HEK293 (cell line): ENCODE results near the gene KCNS1.

Experiments
- CTCF ChIA-PET: fragments of 350-600 bp; formaldehyde crosslinking; extraction: SDS; loops from one replicate; lab custom pipeline; 2021; ENCODE audit warnings: antibody characterized with exemption; lab: Yijun Ruan, JAX
- POLR2A ChIA-PET: fragments of 300-600 bp; formaldehyde crosslinking; extraction: SDS; loops from one replicate; lab custom pipeline; 2020; ENCODE audit warnings: antibody characterized with exemption, inconsistent platforms; lab: Yijun Ruan, JAX
- H3K27ac ChIP-seq: fragments of 200-500 bp; sonication (Bioruptor generic); 2 replicates; pipeline ENCODE4 v1.5.1; 2014; ENCODE audit warnings: low read depth, low read length, control low read depth, inconsistent platforms; ENCODE audit errors: extremely low read depth
- H3K36me3 ChIP-seq, 2 experiments: fragments of 200-500 bp in 1 of 2; sonication (Bioruptor generic) in 1 of 2; 1 replicate in 1 of 2; 2 replicates in 1 of 2; pipeline ENCODE4 v1.5.1; 2014 to 2017; ENCODE audit warnings: inconsistent platforms in 2 of 2, low read length in 2 of 2; ENCODE audit not compliant: control insufficient read depth in 2 of 2, insufficient read depth in 1 of 2
- H3K4me1 ChIP-seq: fragments of 200-500 bp; sonication (Bioruptor generic); 2 replicates; pipeline ENCODE4 v1.5.1; 2014; ENCODE audit warnings: mild to moderate bottlenecking, low read length, inconsistent platforms; ENCODE audit not compliant: control insufficient read depth, insufficient read depth
- H3K4me3 ChIP-seq: 2 replicates; pipeline ENCODE4 v1.5.1; 2011; ENCODE audit warnings: low read depth, mild to moderate bottlenecking, control low read depth, low read length, moderate library complexity
- H3K9me3 ChIP-seq: fragments of 200-500 bp; sonication (Bioruptor generic); 2 replicates; pipeline ENCODE4 v1.5.1; 2014; ENCODE audit warnings: low read depth, low read length, inconsistent platforms; ENCODE audit not compliant: control insufficient read depth, insufficient read depth
- EGR2 ChIP-seq: fragments of 450-650 bp; formaldehyde crosslinking; IDR thresholded peaks from 2 replicates; pipeline ENCODE4 v1.5.1; 2016; ENCODE audit warnings: low read depth, missing biosample characterization, missing genetic modification characterization
- IKZF3 ChIP-seq: fragments of 450-650 bp; IDR thresholded peaks from 2 replicates; pipeline ENCODE4 v1.5.0; 2018; ENCODE audit warnings: missing biosample characterization, mild to moderate bottlenecking, missing genetic modification characterization, moderate library complexity
- KLF1 ChIP-seq: fragments of 450-650 bp; formaldehyde crosslinking; IDR thresholded peaks from 2 replicates; pipeline ENCODE4 v1.5.1; 2016; ENCODE audit warnings: missing biosample characterization, missing genetic modification characterization
- SCRT2 ChIP-seq: fragments of 450-650 bp; formaldehyde crosslinking; IDR thresholded peaks from 2 replicates; pipeline ENCODE4 v1.5.1; 2016; ENCODE audit warnings: missing biosample characterization, missing genetic modification characterization
- ZBTB8A ChIP-seq: fragments of 450-650 bp; formaldehyde crosslinking; IDR thresholded peaks from 2 replicates; pipeline ENCODE4 v1.5.1; 2016; ENCODE audit warnings: missing biosample characterization, missing genetic modification characterization
- ZFP3 ChIP-seq: fragments of 450-650 bp; formaldehyde crosslinking; IDR thresholded peaks from 2 replicates; pipeline ENCODE4 v1.5.1; 2016; ENCODE audit warnings: low read depth, missing biosample characterization, missing genetic modification characterization
- ZFP41 ChIP-seq: fragments of 450-650 bp; formaldehyde crosslinking; IDR thresholded peaks from 2 replicates; pipeline ENCODE4 v1.5.1; 2016; ENCODE audit warnings: missing biosample characterization, missing genetic modification characterization, borderline replicate concordance
- ZNF146 ChIP-seq: fragments of 450-650 bp; formaldehyde crosslinking; IDR thresholded peaks from 2 replicates; pipeline ENCODE4 v1.5.1; 2016; ENCODE audit warnings: missing biosample characterization, missing genetic modification characterization
- ZNF214 ChIP-seq: fragments of 450-650 bp; formaldehyde crosslinking; IDR thresholded peaks from 2 replicates; pipeline ENCODE4 v1.5.1; 2017; ENCODE audit warnings: missing biosample characterization, mild to moderate bottlenecking, missing genetic modification characterization, borderline replicate concordance
- ZNF292 ChIP-seq: fragments of 450-650 bp; formaldehyde crosslinking; IDR thresholded peaks from 2 replicates; pipeline ENCODE4 v1.5.1; 2016; ENCODE audit warnings: low read depth, missing biosample characterization, missing genetic modification characterization, borderline replicate concordance
- ZNF324 ChIP-seq: fragments of 450-650 bp; formaldehyde crosslinking; IDR thresholded peaks from 2 replicates; pipeline ENCODE4 v1.5.1; 2016; ENCODE audit warnings: missing biosample characterization, missing genetic modification characterization
- ZNF350 ChIP-seq: fragments of 450-650 bp; formaldehyde crosslinking; IDR thresholded peaks from 2 replicates; pipeline ENCODE4 v1.5.0; 2017; ENCODE audit warnings: missing biosample characterization, mild to moderate bottlenecking, missing genetic modification characterization
- ZNF366 ChIP-seq: fragments of 450-650 bp; formaldehyde crosslinking; conservative IDR thresholded peaks from 2 replicates; pipeline ENCODE4 v1.5.1; 2016; ENCODE audit warnings: missing biosample characterization, missing genetic modification characterization
- ZNF391 ChIP-seq: fragments of 450-650 bp; formaldehyde crosslinking; IDR thresholded peaks from 2 replicates; pipeline ENCODE4 v1.5.1; 2016; ENCODE audit warnings: low read depth, missing biosample characterization, missing genetic modification characterization, borderline replicate concordance
- ZNF404 ChIP-seq: fragments of 450-650 bp; formaldehyde crosslinking; IDR thresholded peaks from 2 replicates; pipeline ENCODE4 v1.5.1; 2017; ENCODE audit warnings: missing biosample characterization, missing genetic modification characterization
- ZNF48 ChIP-seq: fragments of 450-650 bp; formaldehyde crosslinking; IDR thresholded peaks from 2 replicates; pipeline ENCODE4 v1.5.1; 2016; ENCODE audit warnings: missing biosample characterization, missing genetic modification characterization
- ZNF529 ChIP-seq: fragments of 450-650 bp; formaldehyde crosslinking; IDR thresholded peaks from 2 replicates; pipeline ENCODE4 v1.5.1; 2017; ENCODE audit warnings: missing genetic modification characterization, missing biosample characterization; ENCODE audit not compliant: insufficient replicate concordance
- ZNF544 ChIP-seq: fragments of 450-650 bp; formaldehyde crosslinking; IDR thresholded peaks from 2 replicates; pipeline ENCODE4 v1.5.0; 2017; ENCODE audit warnings: missing biosample characterization, missing genetic modification characterization
- ZNF549 ChIP-seq: fragments of 450-650 bp; IDR thresholded peaks from 2 replicates; pipeline ENCODE4 v1.5.1; 2018; ENCODE audit warnings: missing biosample characterization, missing genetic modification characterization, mild to moderate bottlenecking, inconsistent platforms, moderate library complexity
- ZNF626 ChIP-seq: fragments of 450-650 bp; sonication (Bioruptor Pico); formaldehyde crosslinking; IDR thresholded peaks from 2 replicates; pipeline ENCODE4 v1.5.1; 2018; ENCODE audit warnings: missing biosample characterization, missing genetic modification characterization, inconsistent platforms
- ZNF654 ChIP-seq: fragments of 450-650 bp; formaldehyde crosslinking; IDR thresholded peaks from 2 replicates; pipeline ENCODE4 v1.5.1; 2016; ENCODE audit warnings: low read depth, missing biosample characterization, missing genetic modification characterization
- ZNF792 ChIP-seq: fragments of 450-650 bp; formaldehyde crosslinking; IDR thresholded peaks from 2 replicates; pipeline ENCODE4 v1.5.1; 2016; ENCODE audit warnings: missing biosample characterization, missing genetic modification characterization
- ZNF837 ChIP-seq: fragments of 450-650 bp; formaldehyde crosslinking; IDR thresholded peaks from 2 replicates; pipeline ENCODE4 v1.5.1; 2016; ENCODE audit warnings: missing biosample characterization, missing genetic modification characterization
- TF ChIP-seq, protein P1 (sequence below): fragments of 450-650 bp; formaldehyde crosslinking; IDR thresholded peaks from 2 replicates; pipeline ENCODE4 v1.5.1; 2016; ENCODE audit warnings: missing biosample characterization, missing genetic modification characterization
- TF ChIP-seq, protein P2 (sequence below): fragments of 450-650 bp; formaldehyde crosslinking; conservative IDR thresholded peaks from 2 replicates; pipeline ENCODE4 v1.5.1; 2016; ENCODE audit warnings: low read depth, missing biosample characterization, missing genetic modification characterization
- TF ChIP-seq, protein P3 (sequence below): fragments of 450-650 bp; formaldehyde crosslinking; IDR thresholded peaks from 2 replicates; pipeline ENCODE4 v1.5.1; 2016; ENCODE audit warnings: missing biosample characterization, missing genetic modification characterization

Gene KCNS1

DNA sequence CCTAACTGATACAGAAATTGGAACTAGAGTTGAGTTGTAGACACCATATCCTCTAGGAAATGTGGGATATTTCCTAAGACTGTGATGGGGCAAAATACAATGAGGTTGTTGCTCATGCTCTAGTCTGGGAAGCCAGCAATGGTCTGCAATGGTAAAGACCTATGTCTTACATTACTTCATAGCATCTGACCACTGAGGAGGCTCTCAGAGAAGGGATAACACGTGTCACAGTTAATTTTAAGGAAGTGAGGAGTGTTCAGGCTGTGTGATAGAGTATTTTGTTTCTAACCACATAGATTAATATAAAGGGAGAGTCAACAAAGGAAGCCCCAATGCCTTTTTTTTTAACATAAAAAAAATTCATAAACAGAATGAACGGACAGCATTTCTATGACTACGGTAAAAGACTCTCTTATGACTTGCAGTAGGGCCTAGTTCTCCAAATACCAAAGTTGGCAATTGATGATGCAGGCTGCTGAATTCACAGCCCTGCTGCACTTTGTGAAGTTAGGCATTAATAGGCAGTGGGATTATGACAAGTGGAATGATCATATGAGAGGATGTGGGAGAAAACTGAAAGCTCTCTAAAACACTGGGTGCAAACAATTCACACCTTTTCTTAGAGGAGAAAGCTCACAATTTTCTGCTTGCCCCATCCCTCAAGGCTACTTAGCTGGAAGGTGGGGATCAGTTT lies 13.7 kb downstream of the KCNS1 start:
- peaks cover 0 to 12% of the 10 kb centered on the region in 2 experiments; a peak in 1 of 3 replicates for H3K36me3 ChIP-seq
- CTCF ChIA-PET = interaction anchor here (1.0 to 1.2 kb wide), 3 partner anchors 9 to 76 kb away, joined by 4 to 8 read pairs (median 4); no protein-coding TSS in a partner anchor

DNA sequence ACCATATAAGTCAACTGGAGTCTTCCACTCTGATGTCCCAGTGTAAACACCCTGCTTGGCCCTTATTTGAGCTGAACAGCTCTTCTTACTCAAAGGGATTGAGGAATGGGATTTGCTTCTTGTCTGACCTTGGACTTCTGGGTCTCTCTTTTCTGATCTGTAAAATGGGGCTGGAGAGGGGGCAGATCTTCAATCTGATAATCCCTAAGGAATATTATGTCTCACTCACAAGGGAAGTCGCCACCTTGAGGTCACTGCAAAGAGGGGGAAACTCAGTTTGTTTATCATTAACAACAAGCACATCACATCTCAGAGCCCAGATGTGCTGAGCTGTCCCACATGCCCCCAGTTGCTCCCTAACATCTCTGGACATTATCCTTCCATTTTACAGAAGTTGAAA lies 15.1 kb downstream of the KCNS1 start:
- ChIA-PET POLR2A (no interaction called here), CTCF (interaction anchor here (1.0 to 1.2 kb wide), 3 partner anchors 10 to 75 kb away, joined by 4 to 8 read pairs (median 4); no protein-coding TSS in a partner anchor)
- Histone ChIP-seq H3K9me3 (no peaks in the 10 kb centered on the region), H3K27ac (no peak overlapping the region), H3K4me3 (no peak overlapping the region), H3K4me1 (no peaks in the 10 kb centered on the region), H3K36me3 (peaks cover 0 to 22% of the 10 kb centered on the region in 2 experiments; a peak in 1 of 3 replicates)
- TF ChIP-seq SCRT2 = no peak
- no peak for TF ChIP-seq ZNF837 (tag by site-specific recombination)
- TF ChIP-seq ZFP3 (tag by site-specific recombination) = no peak
- no peak for TF ChIP-seq ZNF146 (tag by site-specific recombination)
- TF ChIP-seq ZNF324 (tag by site-specific recombination) = no peak
- TF ChIP-seq ZNF529 (tag by site-specific recombination) = no peak
- TF ChIP-seq ZNF391 = no peak
- TF ChIP-seq ZNF48 (tag by site-specific recombination) = no peak
- no peak for TF ChIP-seq ZFP41 (tag by site-specific recombination)
- TF ChIP-seq ZNF549 = no peak
- no peak for TF ChIP-seq KLF1
- TF ChIP-seq ZNF350 (tag by site-specific recombination) = no peak

More for the DNA sequence above, 13.7 kb downstream of the KCNS1 start:
- H3K9me3 ChIP-seq = no peaks in the 10 kb centered on the region
- no peak overlapping the region for H3K27ac ChIP-seq
- no peak for TF ChIP-seq EGR2 (tag by site-specific recombination)
- no peak for TF ChIP-seq ZFP3 (tag by site-specific recombination)
- no peak for TF ChIP-seq ZNF324 (tag by site-specific recombination)
- TF ChIP-seq ZNF214 (tag by site-specific recombination) = no peak
- no peak for TF ChIP-seq ZNF366 (tag by site-specific recombination)
- TF ChIP-seq ZBTB8A (tag by site-specific recombination) = no peak
- TF ChIP-seq ZNF792 (tag by site-specific recombination) = no peak
- no peak for TF ChIP-seq ZNF292 (tag by site-specific recombination)
- TF ChIP-seq, protein P1, sequence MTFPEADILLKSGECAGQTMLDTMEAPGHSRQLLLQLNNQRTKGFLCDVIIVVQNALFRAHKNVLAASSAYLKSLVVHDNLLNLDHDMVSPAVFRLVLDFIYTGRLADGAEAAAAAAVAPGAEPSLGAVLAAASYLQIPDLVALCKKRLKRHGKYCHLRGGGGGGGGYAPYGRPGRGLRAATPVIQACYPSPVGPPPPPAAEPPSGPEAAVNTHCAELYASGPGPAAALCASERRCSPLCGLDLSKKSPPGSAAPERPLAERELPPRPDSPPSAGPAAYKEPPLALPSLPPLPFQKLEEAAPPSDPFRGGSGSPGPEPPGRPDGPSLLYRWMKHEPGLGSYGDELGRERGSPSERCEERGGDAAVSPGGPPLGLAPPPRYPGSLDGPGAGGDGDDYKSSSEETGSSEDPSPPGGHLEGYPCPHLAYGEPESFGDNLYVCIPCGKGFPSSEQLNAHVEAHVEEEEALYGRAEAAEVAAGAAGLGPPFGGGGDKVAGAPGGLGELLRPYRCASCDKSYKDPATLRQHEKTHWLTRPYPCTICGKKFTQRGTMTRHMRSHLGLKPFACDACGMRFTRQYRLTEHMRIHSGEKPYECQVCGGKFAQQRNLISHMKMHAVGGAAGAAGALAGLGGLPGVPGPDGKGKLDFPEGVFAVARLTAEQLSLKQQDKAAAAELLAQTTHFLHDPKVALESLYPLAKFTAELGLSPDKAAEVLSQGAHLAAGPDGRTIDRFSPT (tag by site-specific recombination) = no peak
- no peak for TF ChIP-seq ZNF626 (tag by site-specific recombination)
- TF ChIP-seq, protein P2, sequence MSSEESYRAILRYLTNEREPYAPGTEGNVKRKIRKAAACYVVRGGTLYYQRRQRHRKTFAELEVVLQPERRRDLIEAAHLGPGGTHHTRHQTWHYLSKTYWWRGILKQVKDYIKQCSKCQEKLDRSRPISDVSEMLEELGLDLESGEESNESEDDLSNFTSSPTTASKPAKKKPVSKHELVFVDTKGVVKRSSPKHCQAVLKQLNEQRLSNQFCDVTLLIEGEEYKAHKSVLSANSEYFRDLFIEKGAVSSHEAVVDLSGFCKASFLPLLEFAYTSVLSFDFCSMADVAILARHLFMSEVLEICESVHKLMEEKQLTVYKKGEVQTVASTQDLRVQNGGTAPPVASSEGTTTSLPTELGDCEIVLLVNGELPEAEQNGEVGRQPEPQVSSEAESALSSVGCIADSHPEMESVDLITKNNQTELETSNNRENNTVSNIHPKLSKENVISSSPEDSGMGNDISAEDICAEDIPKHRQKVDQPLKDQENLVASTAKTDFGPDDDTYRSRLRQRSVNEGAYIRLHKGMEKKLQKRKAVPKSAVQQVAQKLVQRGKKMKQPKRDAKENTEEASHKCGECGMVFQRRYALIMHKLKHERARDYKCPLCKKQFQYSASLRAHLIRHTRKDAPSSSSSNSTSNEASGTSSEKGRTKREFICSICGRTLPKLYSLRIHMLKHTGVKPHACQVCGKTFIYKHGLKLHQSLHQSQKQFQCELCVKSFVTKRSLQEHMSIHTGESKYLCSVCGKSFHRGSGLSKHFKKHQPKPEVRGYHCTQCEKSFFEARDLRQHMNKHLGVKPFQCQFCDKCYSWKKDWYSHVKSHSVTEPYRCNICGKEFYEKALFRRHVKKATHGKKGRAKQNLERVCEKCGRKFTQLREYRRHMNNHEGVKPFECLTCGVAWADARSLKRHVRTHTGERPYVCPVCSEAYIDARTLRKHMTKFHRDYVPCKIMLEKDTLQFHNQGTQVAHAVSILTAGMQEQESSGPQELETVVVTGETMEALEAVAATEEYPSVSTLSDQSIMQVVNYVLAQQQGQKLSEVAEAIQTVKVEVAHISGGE = no peak
- TF ChIP-seq, protein P3, sequence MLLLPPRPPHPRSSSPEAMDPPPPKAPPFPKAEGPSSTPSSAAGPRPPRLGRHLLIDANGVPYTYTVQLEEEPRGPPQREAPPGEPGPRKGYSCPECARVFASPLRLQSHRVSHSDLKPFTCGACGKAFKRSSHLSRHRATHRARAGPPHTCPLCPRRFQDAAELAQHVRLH (tag by site-specific recombination) = no peak
- no peak for TF ChIP-seq SCRT2
- TF ChIP-seq ZNF654 (tag by site-specific recombination) = no peak
- TF ChIP-seq ZNF544 (tag by site-specific recombination) = no peak
- no peak for TF ChIP-seq IKZF3 (tag by site-specific recombination)
- no peak for TF ChIP-seq ZNF404 (tag by site-specific recombination)
- H3K4me1 ChIP-seq = no peaks in the 10 kb centered on the region
- POLR2A ChIA-PET = no interaction called here
- H3K4me3 ChIP-seq = no peak overlapping the region
